Chondrocyte (in vitro differentiated cells): ENCODE data around the gene RAB9A. TPM values are rescaled to one million over a fixed set of nuclear protein-coding genes. Genes with fewer than 3 reads are reported as not detected.

Experiments
- DNase-seq: peaks from one replicate; pipeline ENCODE4 v3.0.0; 2021; ENCODE audit warnings: mixed read lengths, low spot score
- H3K27ac Mint-ChIP-seq: one replicate; pipeline ENCODE4 v1.8.0; 2021; ENCODE audit warnings: mild to moderate bottlenecking, moderate library complexity, mixed read lengths; ENCODE audit not compliant: unreplicated experiment
- H3K27me3 Mint-ChIP-seq: 2 replicates; pipeline ENCODE4 v1.8.0; 2021; ENCODE audit warnings: low read depth, mixed read lengths
- H3K36me3 Mint-ChIP-seq: 2 replicates; pipeline ENCODE4 v1.8.0; 2021; ENCODE audit warnings: low read depth, mixed read lengths
- H3K4me1 Mint-ChIP-seq: 2 replicates; pipeline ENCODE4 v1.8.0; 2021; ENCODE audit warnings: low read depth, mild to moderate bottlenecking, mixed read lengths
- H3K4me3 Mint-ChIP-seq: one replicate; pipeline ENCODE4 v1.8.0; 2021; ENCODE audit warnings: mild to moderate bottlenecking, moderate library complexity, mixed read lengths; ENCODE audit not compliant: unreplicated experiment
- H3K9me3 Mint-ChIP-seq: 2 replicates; pipeline ENCODE4 v1.8.0; 2021; ENCODE audit warnings: low read depth, mixed read lengths
- total RNA-seq: library from RNA; stranded (reverse); gene quantifications from 3 replicates; pipeline ENCODE4 v1.2.1, GENCODE V29; 2021
- TF ChIP-seq, protein P1 (sequence below): fragments of 200-600 bp; sonication (generic); IDR thresholded peaks from 2 replicates; pipeline ENCODE4 v1.5.0; 2021; ENCODE audit warnings: antibody characterized with exemption, mild to moderate bottlenecking, moderate library complexity

The RAB9A gene
- total RNA-seq, 1 donor from 2014 or later, result 29.2 TPM

DNA sequence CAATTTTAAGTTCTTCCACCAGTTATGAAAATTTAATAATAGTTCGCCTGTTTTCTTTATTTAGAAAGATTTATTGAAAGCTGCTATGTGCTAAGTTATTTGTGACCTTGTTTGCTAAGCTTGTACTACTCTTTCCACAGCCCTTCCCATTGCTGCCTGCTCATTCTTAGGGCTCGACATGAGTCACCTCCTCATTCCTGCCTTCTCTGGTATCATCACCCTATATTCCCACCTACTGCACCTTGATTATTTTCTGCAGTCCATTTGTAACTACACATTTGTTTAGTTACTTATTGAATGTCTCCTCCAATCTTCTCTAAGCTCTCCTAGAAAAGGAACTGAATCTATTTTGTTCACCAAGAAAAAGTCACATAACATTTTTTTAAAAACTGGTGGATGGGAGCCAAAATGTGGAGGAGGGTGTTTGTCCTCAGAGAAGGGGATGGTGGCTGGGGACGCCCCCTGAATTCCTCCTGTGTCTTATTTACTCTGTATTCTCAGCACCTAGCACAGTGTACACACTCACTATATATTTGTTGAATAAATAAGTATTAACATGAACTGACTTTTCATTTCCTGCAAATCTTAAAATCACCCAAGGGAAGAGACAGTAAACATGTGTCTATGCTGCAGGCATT is 3.7 kb upstream of the RAB9A start:
- no peaks in the 10 kb centered on the region for H3K27me3 Mint-ChIP-seq
- H3K4me3 Mint-ChIP-seq, result no peak overlapping the region
- peaks cover 7% of the 10 kb centered on the region for H3K9me3 Mint-ChIP-seq
- TF ChIP-seq, protein P1, sequence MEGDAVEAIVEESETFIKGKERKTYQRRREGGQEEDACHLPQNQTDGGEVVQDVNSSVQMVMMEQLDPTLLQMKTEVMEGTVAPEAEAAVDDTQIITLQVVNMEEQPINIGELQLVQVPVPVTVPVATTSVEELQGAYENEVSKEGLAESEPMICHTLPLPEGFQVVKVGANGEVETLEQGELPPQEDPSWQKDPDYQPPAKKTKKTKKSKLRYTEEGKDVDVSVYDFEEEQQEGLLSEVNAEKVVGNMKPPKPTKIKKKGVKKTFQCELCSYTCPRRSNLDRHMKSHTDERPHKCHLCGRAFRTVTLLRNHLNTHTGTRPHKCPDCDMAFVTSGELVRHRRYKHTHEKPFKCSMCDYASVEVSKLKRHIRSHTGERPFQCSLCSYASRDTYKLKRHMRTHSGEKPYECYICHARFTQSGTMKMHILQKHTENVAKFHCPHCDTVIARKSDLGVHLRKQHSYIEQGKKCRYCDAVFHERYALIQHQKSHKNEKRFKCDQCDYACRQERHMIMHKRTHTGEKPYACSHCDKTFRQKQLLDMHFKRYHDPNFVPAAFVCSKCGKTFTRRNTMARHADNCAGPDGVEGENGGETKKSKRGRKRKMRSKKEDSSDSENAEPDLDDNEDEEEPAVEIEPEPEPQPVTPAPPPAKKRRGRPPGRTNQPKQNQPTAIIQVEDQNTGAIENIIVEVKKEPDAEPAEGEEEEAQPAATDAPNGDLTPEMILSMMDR, result no peak
- no peaks in the 10 kb centered on the region for H3K36me3 Mint-ChIP-seq
- no peak overlapping the region for H3K27ac Mint-ChIP-seq
- no peak for DNase-seq
- H3K4me1 Mint-ChIP-seq, result peaks cover 17% of the 10 kb centered on the region

DNA sequence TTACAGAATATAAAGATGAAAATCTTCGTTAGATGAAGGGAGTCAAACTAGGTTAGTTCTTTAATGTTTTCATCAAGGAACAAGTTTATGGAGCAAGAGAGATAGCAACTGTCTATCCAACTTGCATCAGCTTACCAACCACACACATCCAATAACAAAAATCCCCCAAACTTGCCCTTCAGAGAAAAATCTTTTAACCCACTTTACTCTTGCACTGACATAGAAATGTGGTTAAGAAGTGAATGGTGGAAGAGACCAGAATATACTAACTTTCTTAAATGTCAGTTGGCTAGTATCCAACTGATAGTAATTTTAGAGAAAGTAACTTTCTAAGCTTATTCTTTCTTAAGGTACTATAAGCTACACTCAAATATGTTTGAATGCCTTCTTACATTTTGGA is 1.7 kb upstream of the RAB9A start:
- Mint-ChIP-seq H3K4me3 (no peak overlapping the region), H3K36me3 (no peaks in the 10 kb centered on the region)
- no peak for DNase-seq

DNA sequence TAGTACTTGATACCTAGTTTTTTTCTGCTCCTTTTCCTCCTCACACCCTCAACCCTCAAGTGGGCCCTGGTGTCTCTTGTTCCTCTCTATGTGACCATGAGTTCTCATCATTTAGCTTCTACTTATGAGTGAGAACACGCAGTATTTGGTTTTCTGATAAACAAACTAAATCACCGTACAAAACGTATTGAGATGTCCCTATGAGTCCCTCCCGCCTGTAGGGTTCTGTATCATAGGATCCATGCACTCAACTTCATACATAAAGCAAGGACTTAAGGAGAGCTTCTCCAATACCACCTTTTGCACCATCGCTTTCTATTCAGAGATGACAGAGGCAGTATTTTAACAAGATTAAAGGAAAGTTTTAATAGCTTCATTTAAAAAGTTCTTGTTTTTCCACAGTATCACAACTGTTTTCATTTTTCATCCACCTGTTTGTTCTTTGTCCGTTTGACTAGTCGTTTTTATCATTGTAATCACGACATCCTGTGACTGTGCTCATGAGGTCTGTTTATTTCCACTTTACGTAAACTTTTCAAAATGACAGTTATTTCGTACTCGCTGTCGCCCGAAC is 457 bp upstream of the RAB9A start:
- TF ChIP-seq, protein P1, result no peak
- Mint-ChIP-seq H3K4me1 (peaks cover 42% of the 10 kb centered on the region), H3K36me3 (no peaks in the 10 kb centered on the region), H3K27me3 (no peaks in the 10 kb centered on the region), H3K27ac (peak overlapping the region; percentile 87), H3K9me3 (peaks cover 5% of the 10 kb centered on the region), H3K4me3 (peak overlapping the region; percentile 73)
- DNase-seq, result no peak

More for the DNA sequence above, 1.7 kb upstream of the RAB9A start:
- H3K27me3 Mint-ChIP-seq, result no peaks in the 10 kb centered on the region
- no peak overlapping the region for H3K27ac Mint-ChIP-seq
- H3K9me3 Mint-ChIP-seq, result peaks cover 5% of the 10 kb centered on the region
- TF ChIP-seq, protein P1, result no peak
- H3K4me1 Mint-ChIP-seq, result peaks cover 30% of the 10 kb centered on the region

DNA sequence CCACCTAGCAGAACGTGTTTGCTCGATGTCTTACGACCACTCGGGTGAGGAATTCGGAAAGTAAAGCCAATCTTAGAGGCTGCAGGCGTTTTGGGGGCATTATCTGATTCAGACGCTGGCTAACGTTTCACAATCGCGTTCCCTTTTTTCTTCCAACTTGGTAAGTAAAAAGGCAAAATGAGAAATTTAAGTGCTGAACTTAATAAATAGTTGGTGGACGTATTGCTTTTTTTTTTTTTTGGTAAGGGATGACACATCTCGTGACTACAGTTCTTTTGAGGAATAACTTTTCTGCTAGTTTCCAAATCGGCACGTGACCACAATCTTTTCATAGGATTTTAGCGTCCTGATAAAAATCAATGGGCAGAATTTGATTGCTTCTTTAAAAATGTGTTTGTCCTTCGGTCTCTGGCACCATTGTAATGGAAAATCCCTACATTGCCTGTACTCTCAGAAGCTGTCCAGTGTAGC is 848 bp downstream of the RAB9A start:
- DNase-seq, result no peak
- H3K36me3 Mint-ChIP-seq, result no peaks in the 10 kb centered on the region
- H3K4me3 Mint-ChIP-seq, result peak overlapping the region; percentile 73
- H3K9me3 Mint-ChIP-seq, result no peaks in the 10 kb centered on the region
- peak overlapping the region; percentile 87 for H3K27ac Mint-ChIP-seq
- peaks cover 50% of the 10 kb centered on the region for H3K4me1 Mint-ChIP-seq
- H3K27me3 Mint-ChIP-seq, result no peaks in the 10 kb centered on the region
- TF ChIP-seq, protein P1, result no peak

DNA sequence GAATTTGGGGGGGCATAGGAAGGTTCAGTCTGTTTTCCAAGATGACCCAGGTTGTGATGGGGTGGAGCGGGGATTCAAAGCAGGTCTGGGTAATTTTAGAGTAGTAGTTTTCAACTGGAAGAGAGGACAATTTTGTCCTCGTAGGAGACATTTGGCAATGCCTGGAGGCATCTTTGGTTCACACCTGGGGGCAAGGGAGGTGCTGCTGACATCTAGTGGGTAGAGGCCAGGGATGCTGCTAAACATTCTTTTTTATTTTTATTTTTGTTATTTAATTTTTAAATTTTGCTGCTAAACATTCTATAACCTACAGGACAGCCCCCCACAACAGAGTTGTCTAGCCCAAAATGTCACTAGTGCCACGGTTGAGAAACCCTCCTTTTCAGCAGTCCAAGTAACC is 1.9 kb downstream of the RAB9A start:
- Mint-ChIP-seq H3K9me3 (no peaks in the 10 kb centered on the region), H3K4me3 (peak overlapping the region; percentile 73), H3K27me3 (no peaks in the 10 kb centered on the region), H3K36me3 (no peaks in the 10 kb centered on the region), H3K27ac (peak overlapping the region; percentile 87), H3K4me1 (peaks cover 50% of the 10 kb centered on the region)
- no peak for DNase-seq
- TF ChIP-seq, protein P1, result peak; percentile 35
